ENCODE measurements around the gene CD2AP.
"Not testable (repeated sequence)": the region's sequence is repeated elsewhere in the genome, so short reads cannot be mapped to it uniquely, and the experiment has no call there.

Gene CD2AP

DNA sequence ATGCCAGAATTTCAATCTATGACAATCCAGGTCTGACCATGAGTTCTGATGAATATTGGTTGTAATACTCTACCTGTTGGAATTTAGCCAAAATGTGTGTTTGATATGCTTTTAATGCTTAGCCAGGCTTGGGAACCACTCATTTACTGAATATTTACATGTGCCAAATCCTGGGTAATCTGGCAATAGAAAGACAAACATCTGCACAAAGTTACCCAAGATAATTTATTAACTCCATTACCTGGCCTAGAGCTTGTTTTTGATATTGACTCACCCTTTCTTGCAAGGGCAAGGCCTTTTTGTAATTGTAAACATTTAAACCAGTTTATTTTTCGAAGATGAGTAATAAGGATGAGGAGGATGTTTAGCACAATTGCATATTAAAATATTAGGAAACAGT lies 13.5 kb upstream of the CD2AP start:
- DNase-seq (ENCODE audit: low spot score): no peak

DNA sequence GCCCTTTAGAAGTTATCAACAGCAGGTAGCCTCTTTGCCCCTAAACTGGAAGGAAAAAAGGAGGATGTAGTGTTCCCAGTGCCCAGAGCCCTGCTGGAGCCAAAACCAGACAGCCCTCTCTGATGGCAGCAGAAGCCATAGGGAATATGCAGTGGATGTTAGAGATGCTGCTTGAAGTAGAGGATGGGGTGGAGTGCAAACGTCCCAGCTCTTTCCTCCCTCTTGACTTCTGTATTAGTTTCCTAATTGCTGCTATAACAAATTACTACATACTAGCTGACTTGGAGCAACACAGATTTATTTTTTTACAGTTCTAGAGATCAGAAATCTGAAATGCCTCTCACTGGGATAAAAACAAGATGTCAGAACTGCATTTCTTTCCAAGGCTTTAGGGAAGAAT lies 12.5 kb upstream of the CD2AP start:
- no peak for DNase-seq (ENCODE audit: low spot score)

DNA sequence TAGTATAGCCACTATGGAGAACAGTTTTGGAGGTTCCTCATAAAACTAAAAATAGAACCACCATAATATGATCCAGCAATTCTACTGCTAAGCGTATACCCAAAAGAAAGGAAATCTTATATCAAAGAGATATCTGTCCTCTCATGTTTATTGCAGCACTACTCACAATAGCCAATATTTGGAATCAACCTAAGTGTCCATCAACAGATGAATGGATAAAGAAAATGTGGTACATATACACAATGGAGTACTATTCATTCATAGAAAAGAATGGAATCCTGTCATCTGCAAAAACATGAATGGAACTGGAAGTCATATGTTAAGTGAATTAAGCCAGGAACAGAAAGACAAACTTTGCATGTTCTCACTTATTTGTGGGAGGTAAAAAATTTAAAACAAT lies 5.7 kb upstream of the CD2AP start:
- DNase-seq (ENCODE audit: low spot score): no peak

DNA sequence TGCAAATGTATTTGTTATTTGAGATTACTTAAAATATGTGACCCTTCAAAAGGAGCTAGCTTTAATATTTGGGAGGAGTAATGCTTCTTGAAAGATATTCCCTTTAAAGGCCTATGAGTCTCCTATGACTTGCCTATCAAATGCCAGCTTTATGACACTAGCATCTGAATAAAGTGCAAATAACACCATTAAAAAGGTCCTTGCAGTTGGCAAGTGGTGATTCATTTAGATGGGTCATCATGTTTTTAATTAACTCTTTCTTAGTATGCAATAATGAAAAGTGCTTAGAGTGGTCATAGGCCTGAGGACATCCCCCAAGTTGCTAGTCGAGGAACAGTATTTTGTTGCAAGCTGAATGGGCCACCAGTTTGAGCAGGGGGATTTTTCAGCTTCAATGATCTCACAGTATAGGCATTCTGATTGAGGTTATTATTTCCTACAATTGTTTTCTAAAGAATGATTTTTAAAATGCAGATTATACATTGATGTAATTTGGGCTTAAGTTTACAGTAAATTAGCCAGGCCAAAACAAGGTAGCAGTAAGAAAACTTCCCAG lies 3.7 kb upstream of the CD2AP start:
- DNase-seq (ENCODE audit: low spot score): no peak

DNA sequence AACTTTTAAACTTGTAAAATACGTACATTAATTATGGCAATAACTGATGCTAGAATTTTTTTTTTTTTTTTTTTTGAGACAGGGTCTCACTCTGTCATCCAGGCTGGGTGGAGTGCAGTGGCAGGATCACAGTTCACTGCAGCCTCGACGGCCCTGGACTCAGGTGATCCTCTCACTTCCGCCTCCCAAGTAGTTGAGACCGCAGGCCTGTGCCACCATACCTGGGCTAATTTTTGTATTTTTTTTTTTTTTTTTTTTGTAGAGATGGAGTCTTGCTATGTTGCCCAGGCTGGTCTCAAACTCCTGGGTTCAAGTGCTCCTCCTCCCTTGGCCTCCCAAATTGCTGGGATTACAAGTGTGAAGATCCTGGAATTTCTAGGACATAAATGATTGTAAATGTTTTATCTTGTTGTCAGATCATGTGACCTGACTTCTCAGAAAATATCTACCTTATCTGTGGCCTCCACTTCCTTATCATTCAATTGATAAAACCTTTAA lies 2.2 kb upstream of the CD2AP start:
- DNase-seq (ENCODE audit: low spot score): no peak

DNA sequence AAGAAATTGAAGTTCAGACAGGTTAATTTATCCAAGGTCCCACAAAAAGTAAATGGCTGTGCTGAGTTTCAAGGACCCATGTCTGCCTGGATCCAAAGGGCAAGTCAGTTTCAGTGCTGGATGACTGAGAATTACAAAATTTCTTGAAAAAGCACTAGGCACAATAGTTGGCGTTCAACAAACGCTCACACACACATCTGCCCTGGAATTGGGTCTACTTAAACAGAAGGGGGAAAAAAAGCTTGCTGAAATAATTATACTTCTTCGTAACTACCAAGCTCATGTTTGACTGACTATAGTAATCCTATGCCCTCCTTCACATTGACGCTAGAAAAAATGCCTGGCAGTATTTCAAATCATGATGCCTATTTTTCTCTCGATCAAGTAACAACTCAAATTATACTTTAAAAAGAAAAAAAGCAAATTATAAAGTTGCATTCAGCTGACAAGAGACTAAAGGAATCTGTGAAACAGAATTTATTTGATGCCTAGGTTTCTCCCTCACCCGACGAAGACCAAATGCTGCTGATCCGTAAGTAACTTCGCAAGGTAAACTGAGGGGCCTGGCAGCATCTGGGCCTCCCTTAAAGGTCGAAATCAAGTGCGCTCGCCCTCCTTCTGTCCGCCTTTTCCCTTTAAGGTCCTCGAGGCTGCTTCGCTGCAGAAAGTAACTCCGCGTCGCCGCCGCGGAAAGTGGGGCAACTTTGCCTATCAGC lies 650 bp upstream of the CD2AP start:
- DNase-seq (ENCODE audit: low spot score): no peak

DNA sequence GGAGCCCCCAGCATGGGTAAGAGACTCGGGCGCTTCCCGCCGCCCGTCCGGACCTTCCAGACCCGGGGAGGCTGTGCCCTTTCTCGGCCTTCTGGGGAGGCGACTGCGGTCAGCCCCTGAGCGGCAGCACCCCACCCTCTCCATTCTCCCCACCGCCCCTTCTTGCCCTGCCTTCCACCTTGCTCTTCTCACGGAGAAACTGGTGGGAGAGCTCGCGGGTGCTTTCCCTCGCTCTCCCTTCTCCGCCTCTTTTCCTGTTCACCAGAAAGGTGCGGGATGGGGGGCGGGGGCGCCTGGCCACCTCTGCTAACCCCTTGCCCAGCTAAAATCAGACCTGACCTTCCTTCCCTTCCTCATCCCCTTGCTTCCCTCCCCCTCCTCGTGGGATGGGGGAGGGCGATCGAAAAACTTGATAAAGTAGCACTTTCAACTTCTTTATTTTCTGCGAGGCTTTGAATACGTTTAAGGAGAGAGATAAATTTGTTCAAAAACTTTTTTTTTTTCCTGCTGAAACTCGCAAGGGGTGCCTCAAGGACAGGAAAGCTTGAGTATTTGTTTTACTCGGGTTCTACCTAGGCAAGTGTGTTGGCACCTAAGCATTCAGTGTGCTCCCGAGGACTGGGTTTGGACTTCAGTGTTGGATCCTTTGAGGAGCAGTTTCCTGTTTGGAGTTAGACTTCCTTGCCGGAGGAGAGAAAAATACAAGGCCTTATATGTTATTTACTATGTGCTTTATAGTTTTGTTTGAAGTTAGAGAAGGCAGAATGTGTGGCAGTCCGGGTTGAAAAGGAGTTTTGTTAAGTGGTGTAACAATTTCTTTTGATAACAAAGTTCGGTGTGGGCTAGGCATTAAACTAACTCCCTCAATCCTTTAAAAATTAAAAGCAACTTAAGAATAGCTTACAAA lies 897 bp downstream of the CD2AP start:
- DNase-seq (ENCODE audit: low spot score): no peak

DNA sequence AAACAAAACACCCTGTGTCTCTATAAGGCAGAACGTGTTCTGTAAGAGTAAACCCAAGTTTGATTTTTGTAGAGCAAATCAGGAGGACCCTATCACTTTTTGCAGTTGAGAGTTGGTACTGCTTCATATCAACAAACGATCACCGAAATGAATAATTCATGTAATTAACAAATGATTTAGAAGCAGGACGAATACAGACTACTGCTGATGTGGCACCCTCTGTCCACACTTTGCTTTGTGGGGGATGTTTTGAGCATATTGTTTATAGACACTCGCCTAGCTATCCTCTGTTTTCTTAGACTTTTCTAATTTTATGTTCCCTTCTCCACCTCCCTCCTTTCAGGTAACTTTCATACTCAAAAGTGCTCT lies 1.5 kb downstream of the CD2AP start:
- DNase-seq (ENCODE audit: low spot score): no peak

DNA sequence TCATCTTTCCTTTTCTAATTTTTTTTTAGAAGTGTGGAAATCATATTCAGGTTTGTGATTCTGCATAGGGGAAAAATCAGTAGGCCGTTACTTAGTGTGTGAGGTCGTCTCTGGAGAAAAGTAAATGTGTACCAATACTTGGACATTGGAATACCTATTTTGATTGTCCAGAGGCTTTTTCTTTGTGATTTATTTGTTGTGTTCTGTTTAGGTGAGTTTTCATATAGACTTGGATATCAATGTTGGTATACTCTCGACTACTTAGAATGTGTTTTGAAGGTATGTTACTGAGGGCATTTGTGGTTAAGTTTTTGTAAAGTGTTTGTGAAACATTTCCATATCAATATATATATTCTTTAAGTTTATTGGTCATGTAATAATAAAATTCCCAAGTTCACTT lies 2.3 kb downstream of the CD2AP start:
- DNase-seq (ENCODE audit: low spot score): no peak

DNA sequence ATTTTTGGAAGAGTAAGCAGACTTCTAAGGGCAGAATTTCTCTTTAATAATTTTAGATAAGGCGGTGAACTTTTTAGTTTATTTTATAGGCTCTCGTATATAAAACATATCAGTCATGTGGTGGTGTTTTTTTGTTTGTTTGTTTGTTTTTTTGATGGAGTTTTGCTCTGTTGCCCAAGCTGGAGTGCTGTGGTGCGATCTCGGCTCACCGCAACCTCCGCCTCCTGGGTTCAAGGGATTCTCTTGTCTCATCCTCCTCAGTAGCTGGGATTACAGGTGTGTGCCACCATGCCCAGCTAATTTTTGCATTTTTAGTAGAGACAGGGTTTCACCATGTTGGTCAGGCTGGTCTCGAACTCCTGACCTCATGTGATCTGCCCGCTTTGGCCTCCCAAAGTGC lies 3.6 kb downstream of the CD2AP start:
- DNase-seq (ENCODE audit: low spot score): not testable (repeated sequence)

DNA sequence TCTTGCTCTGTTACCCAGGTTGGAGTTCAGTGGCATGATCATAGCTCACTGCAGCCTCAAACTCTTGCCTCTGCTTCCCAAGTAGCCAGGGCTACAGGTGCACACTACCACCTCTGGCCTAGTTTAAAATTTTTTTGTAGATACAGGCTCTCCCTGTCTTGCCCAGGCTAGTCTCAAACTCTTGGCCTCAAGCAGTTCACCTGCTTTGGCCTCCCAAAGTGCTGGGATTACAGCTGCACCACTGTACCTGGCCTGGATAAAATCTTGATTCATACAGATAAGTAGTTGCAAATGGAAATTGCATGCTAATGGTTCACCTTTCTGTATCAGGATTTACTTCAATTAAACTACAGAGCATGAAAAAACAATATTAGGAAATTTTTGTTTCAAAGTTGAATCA lies 4.2 kb downstream of the CD2AP start:
- DNase-seq (ENCODE audit: low spot score): no peak

DNA sequence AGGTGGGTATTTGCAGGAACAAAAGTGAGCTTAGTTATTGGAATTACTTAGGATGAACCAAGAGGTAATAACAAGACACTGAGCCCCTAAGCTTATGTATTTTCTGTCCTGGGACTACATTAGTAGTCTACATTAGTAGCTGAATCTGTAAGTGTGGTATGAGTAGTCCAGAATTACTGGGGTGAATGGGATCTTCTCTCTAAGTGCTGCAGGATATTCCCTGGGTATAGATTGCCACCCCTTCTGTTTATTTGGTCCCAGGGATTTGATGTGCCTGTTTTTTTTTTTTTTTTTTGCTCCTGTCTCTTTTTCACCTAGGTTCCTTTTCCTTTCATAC lies 5.9 kb downstream of the CD2AP start:
- no peak for DNase-seq (ENCODE audit: low spot score)

DNA sequence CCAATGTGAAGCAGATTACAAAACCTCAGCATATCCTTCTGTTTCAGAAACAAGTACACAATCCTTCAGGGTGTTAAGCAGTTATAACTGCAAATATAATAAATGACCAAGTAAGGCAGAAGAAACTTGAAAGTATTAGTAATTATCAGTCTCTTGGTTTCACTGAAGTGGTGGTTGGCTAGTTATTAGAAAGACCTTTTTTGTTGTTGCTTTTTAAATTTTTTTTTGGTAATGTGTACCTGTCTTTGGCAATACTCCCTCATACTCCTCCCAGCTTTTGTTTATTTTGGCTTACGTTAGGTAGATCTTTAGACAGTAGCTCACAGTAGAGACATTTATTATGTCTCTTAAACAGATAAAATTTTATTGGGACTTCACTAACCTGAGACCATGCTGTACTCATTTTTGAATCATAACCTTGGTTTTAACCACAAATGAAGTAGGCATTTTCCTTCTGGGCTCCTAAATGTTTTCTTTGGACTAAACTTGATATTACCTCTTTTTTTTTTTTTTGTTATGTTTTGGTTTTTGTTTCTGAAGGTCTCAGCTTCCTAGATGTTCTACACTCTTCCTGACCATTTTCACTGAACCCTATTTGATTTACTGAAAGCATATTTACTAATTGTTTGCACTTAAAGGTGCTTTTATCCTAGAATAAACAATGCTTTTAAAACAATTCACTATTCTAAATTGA lies 6.4 kb downstream of the CD2AP start:
- peak; percentile 14 for DNase-seq (ENCODE audit: low spot score)

DNA sequence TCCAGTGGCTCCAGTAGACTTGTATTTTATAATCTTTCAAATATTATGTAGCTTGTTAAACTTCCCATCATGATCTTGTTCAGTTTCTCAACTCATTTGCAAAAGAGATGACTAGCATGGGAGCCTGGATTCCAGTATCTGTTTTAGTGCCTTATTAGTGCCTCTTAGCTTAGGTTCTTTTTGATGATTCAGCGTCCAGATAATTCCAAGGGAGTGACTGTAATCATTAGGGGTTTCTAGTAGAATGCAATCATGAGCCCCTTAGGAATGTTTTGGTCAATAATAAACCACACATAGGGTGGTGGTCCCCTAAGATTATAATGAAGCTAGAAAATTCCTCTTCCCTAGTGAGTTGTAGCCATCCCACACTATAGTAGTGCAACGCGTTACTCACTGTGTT lies 7.0 kb downstream of the CD2AP start:
- DNase-seq (ENCODE audit: low spot score): peak; percentile 70

DNA sequence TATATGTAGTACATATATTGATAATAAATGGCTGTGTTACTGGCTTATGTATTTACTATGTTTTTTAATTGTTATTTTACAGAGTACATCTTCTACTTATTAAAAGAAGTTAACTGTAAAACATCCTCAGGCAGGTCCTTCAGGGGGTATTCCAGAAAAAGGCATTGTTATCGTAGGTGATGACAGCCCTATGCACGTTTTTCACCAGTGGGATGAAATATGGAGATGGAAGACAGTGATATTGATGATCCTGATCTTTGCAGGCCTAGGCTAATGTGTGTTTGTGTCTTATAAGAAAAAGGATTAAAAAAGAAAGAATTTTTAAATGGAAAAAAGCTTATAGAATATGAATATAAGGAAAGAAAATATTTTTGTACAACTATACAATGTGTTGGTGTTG lies 7.5 kb downstream of the CD2AP start:
- DNase-seq (ENCODE audit: low spot score): no peak

DNA sequence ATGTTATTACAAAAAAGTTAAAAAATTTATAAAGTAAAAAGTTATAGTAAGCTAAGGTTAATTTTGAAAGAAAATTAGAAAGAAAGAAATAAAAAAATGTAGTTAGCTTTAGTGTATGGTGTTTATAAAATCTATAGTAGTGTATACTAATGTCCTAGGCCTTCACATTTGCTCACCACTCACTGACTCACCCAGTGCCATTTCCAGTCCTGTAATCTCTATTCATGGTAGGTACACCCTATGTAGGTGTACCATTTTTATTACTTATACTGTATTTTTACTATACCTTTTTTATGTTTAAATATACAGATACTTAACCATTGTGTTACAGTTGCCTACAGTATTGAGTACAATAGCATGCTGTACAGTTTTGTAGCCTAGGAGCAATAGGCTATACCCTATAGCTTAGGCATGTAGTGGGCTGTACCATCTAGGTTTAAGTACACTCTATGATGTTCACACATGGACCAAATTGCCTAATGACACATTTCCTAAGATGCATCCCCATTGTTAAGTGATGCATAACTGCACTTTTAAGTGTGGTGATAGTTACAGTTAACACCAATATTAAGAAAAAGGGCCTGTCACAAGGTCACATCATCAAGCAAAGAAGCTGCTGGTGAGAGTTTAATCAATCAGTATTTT lies 8.0 kb downstream of the CD2AP start:
- no peak for DNase-seq (ENCODE audit: low spot score)

DNA sequence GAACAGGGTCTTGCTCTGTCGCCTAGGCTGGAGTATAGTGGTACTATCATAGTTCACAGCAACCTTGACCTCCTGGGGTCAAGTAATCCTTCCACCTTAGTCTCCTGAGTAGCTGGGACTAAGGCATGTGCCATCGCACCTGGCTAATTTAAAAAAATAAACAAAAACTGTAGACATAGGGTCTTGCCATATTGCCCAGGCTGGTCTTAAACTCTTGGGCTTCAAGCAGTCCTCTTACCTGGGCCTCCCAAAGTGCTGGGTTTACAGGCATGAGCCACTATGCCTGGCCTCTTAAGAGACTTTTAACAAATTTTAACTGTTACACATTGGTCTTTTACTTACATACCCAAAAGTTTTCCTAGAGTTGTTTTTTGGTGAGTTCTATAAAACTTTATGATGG lies 12.4 kb downstream of the CD2AP start:
- DNase-seq (ENCODE audit: low spot score): no peak

DNA sequence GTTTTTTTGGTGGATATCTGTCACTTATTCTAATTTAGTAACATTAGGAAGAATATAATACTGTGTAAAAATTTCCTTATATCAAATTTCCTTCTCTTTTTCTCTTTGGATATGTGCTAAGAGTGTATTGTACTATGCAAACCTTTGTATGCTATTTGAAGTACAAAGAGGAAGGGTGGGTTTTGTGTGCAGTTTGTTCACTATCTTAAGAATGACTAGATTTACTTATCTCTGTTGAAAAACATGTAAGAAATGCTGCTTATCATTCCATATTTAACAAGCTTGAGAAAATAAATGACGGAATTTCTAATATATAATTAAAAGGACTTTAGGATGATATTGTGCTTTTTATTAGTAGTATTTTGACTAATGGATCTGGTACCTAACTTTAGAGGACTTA lies 13.1 kb downstream of the CD2AP start:
- no peak for DNase-seq (ENCODE audit: low spot score)

DNA sequence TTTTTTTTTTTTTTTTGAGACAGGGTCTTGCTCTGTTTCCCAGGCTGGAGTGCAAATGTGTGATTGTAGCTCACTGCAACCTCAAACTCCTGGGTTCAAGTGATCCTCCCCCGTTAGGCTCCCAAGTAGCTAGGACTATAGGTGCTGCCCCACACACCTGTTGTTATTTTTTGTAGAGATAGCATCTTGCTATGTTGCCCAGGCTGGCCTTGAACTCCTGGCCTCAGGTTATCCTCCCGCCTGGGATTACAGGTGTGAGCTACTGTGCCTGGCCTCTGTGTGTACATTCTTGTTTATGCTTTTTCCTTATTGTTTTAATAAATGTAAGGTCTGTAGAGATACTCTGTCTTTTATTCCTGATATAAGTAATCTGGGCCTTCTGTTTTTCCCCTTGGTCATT lies 14.8 kb downstream of the CD2AP start:
- DNase-seq (ENCODE audit: low spot score): no peak

DNA sequence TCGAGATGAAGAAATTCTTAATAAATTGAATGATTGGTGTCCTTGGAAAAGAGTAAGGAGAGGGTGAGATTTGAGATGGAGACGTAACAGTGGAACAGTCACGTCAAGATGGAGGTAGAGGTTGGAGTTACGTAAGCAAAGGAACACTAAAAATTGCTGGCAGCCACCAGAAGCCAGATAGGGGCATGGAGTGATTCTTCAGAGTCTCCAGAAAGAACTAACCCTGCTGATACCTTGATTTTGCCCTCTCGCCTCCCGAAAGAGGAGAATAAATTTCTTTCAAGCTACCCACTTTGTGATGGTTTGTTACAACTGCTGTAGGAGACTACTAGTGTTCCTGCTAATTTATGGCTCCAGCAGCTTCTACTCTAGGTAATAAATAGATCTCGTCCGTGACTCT lies 17.6 kb downstream of the CD2AP start:
- DNase-seq (ENCODE audit: low spot score): no peak

DNA sequence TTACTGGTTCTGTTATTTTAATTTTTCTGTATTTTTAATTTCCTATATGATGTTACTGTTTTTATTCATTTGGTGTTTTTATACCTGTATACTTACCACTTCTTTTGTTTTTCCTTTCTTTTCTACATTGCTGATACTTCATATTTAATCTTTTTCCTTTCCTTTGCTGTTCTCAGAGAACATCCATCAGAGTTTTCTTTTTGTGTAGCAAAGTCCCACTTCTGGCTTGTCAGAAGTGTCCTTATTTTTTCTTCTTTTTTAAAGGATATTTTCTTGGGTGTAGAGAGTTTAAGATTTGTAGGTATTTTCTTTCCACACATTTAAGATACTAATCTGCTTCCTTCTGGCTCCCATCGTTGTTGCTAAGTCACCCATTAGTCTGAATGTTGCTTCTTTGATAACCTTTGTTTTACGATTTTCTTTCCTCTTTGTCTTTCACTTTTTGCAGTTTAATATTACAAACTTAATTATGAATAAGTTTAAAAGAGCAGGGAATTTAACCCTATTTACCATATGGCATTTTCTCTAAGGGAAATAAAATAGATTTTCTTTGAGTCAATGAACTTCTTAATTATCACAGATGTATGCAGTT lies 18.5 kb downstream of the CD2AP start:
- DNase-seq (ENCODE audit: low spot score): no peak
